ENCODE measurements around the gene IL34.
"Not testable (repeated sequence)": the region's sequence is repeated elsewhere in the genome, so short reads cannot be mapped to it uniquely, and the experiment has no call there.

The IL34 gene

GRCh38 chr16:70627696-70628095 lies 18.7 kb upstream of the IL34 start:
- intact Hi-C loops (cut with DNase I): no loop called here
- DNase-seq: peak in 1 of 10 donors; percentile 3

- DNase-seq: peak in 1 of 10 donors; percentile 22
- intact Hi-C loops (cut with DNase I): no loop called here
Observed at GRCh38 chr16:70630960-70631745, 15.2 kb upstream of the IL34 start.

GRCh38 chr16:70632273-70632672 lies 14.1 kb upstream of the IL34 start:
- intact Hi-C loops (cut with DNase I): no loop called here
- DNase-seq: peak in 1 of 10 donors; percentile 27

- intact Hi-C loops (cut with DNase I); DNase-seq: not testable (repeated sequence)
Observed at GRCh38 chr16:70633617-70634016, 12.7 kb upstream of the IL34 start.

- intact Hi-C loops (cut with DNase I): no loop called here
- DNase-seq: no peak
Observed at GRCh38 chr16:70634861-70635260, 11.5 kb upstream of the IL34 start.

GRCh38 chr16:70635336-70636016 lies 10.9 kb upstream of the IL34 start:
- intact Hi-C loops (cut with DNase I): no loop called here
- peak in 1 of 10 donors; percentile 31 for DNase-seq

- intact Hi-C loops (cut with DNase I): no loop called here
- peak in 1 of 10 donors; percentile 79 for DNase-seq
Observed at GRCh38 chr16:70638814-70639792, 7.3 kb upstream of the IL34 start.

- intact Hi-C loops (cut with DNase I): no loop called here
- no peak for DNase-seq
Observed at GRCh38 chr16:70642633-70643032, 3.7 kb upstream of the IL34 start.

- intact Hi-C loops (cut with DNase I): not testable (repeated sequence)
- DNase-seq: peak in 1 of 10 donors; percentile 17
Observed at GRCh38 chr16:70643264-70643663, 3.1 kb upstream of the IL34 start.

GRCh38 chr16:70644763-70645597 lies 1.4 kb upstream of the IL34 start:
- DNase-seq: peak in 1 of 10 donors; percentile 36
- intact Hi-C loops (cut with DNase I): no loop called here

GRCh38 chr16:70647441-70648359 lies 1.3 kb downstream of the IL34 start:
- intact Hi-C loops (cut with DNase I): no loop called here
- peak in 6 of 10 donors; percentile 46 to 90 (median 74) for DNase-seq

GRCh38 chr16:70648606-70649005 lies 2.2 kb downstream of the IL34 start:
- no peak for DNase-seq
- intact Hi-C loops (cut with DNase I): no loop called here

GRCh38 chr16:70649300-70649699 lies 2.9 kb downstream of the IL34 start:
- intact Hi-C loops (cut with DNase I): no loop called here
- peak in 1 of 10 donors; percentile 69 for DNase-seq

GRCh38 chr16:70650216-70650615 lies 3.9 kb downstream of the IL34 start:
- peak in 1 of 10 donors; percentile 57 for DNase-seq
- intact Hi-C loops (cut with DNase I): no loop called here

GRCh38 chr16:70651524-70651923 lies 5.2 kb downstream of the IL34 start:
- intact Hi-C loops (cut with DNase I): no loop called here
- peak in 1 of 10 donors; percentile 30 for DNase-seq

- DNase-seq: no peak
- intact Hi-C loops (cut with DNase I): loop anchor here (2.0 kb wide), 1 partner anchor 128 kb away; no protein-coding TSS in a partner anchor
Observed at GRCh38 chr16:70652322-70652721, 6.0 kb downstream of the IL34 start.

- intact Hi-C loops (cut with DNase I): loop anchor here (2.0 kb wide), 1 partner anchor 129 kb away; no protein-coding TSS in a partner anchor
Observed at GRCh38 chr16:70653406-70653805, 7.0 kb downstream of the IL34 start.

More at GRCh38 chr16:70653406-70653805, 7.0 kb downstream of the IL34 start:
- DNase-seq: peak in 1 of 10 donors; percentile 36
